Panc1 (cell line): ENCODE results near the gene PMS1. TPM values are rescaled to one million over a fixed set of nuclear protein-coding genes. Genes with fewer than 3 reads are reported as not detected.

Source experiments
- ATAC-seq: fragments of 200-7000 bp; cut with Tn5 transposase; 2 replicates; pipeline ENCODE4 v1.9.1; 2020; ENCODE audit warnings: mild to moderate bottlenecking, moderate library complexity
- BruUV-seq: library from RNA; stranded (reverse); fragments of 400-500 nt; replicated peaks from 2 replicates; lab custom pipeline; 2021; lab: Mats Ljungman, UMichigan
- CTCF ChIA-PET: fragments of 300-600 bp; sonication (Branson Sonifier 250); formaldehyde crosslinking; loops from one replicate; lab custom pipeline; 2022; ENCODE audit warnings: antibody characterized with exemption; lab: Charles Lee
- POLR2A ChIA-PET: fragments of 300-600 bp; sonication (Branson Sonifier 250); formaldehyde crosslinking; loops from one replicate; lab custom pipeline; 2022; ENCODE audit warnings: antibody characterized with exemption; lab: Charles Lee
- DNase-seq: peaks from one replicate; pipeline ENCODE4 v3.0.0-alpha.2; 2010; ENCODE audit warnings: low read depth, low spot score
- H3K27ac ChIP-seq: 2 replicates; pipeline ENCODE4 v1.5.1; 2011; ENCODE audit warnings: mild to moderate bottlenecking, low read length, inconsistent platforms
- H3K27me3 ChIP-seq: fragments of 200-500 bp; sonication (Bioruptor generic); 2 replicates; pipeline ENCODE4 v1.6.0; 2014; ENCODE audit warnings: low read length, inconsistent platforms; ENCODE audit not compliant: control insufficient read depth, insufficient read depth
- H3K36me3 ChIP-seq: fragments of 200-500 bp; sonication (Bioruptor generic); 2 replicates; pipeline ENCODE4 v1.5.1; 2014; ENCODE audit warnings: inconsistent platforms, mild to moderate bottlenecking, low read length, moderate library complexity; ENCODE audit not compliant: control insufficient read depth, insufficient read depth
- H3K4me1 ChIP-seq: 2 replicates; pipeline ENCODE4 v1.5.1; 2011; ENCODE audit warnings: inconsistent platforms, mild to moderate bottlenecking, low read length, moderate library complexity; ENCODE audit not compliant: control insufficient read depth, insufficient read depth
- H3K4me3 ChIP-seq, 2 experiments: 2 replicates each; pipeline ENCODE4 v1.5.1; 2011 to 2012; ENCODE audit warnings: low read depth in 2 of 2, low read length in 2 of 2, mild to moderate bottlenecking in 2 of 2, inconsistent platforms in 1 of 2, moderate library complexity in 1 of 2
- H3K9me3 ChIP-seq: fragments of 200-500 bp; sonication (Bioruptor generic); 2 replicates; pipeline ENCODE4 v1.5.1; 2014; ENCODE audit warnings: low read depth, mild to moderate bottlenecking, inconsistent platforms, low read length, moderate library complexity; ENCODE audit not compliant: control insufficient read depth, insufficient read depth
- CTCF ChIP-seq: fragments of 450-650 bp; IDR thresholded peaks from 2 replicates; pipeline ENCODE4 v1.5.1; 2017; ENCODE audit warnings: mild to moderate bottlenecking
- POLR2AphosphoS5 ChIP-seq: IDR thresholded peaks from 2 replicates; pipeline ENCODE4 v1.6.1; 2012; ENCODE audit warnings: mild to moderate bottlenecking, low read depth, low read length, moderate library complexity
- REST ChIP-seq, 2 experiments: IDR thresholded peaks; 2 replicates each; pipeline ENCODE4 v1.6.1; 2011 to 2012; ENCODE audit warnings: low read depth in 2 of 2, control low read depth in 1 of 2, low read length in 1 of 2, mild to moderate bottlenecking in 1 of 2, moderate library complexity in 1 of 2; ENCODE audit not compliant: insufficient read depth in 1 of 2
- SIN3A ChIP-seq: IDR thresholded peaks from 2 replicates; pipeline ENCODE4 v1.6.1; 2012; ENCODE audit warnings: low read depth, mild to moderate bottlenecking, low read length, moderate library complexity, borderline replicate concordance; ENCODE audit not compliant: insufficient read depth
- TCF7L2 ChIP-seq: IDR thresholded peaks from 2 replicates; pipeline ENCODE4 v1.6.1; 2011; ENCODE audit warnings: mild to moderate bottlenecking, low read depth, low read length, inconsistent platforms
- in situ Hi-C: cut with HindIII; loops from 2 replicates; pipeline ENCODE4 v1.10.0; 2016; ENCODE audit warnings: low sequenced_read_pairs, low pct_unique_long_range_greater_than_20kb
- intact Hi-C: fragments of 100-400 bp; cut with micrococcal nuclease; formaldehyde crosslinking; loops from one replicate; pipeline ENCODE4 v1.10.0; 2022; ENCODE audit not compliant: unreplicated experiment
- total RNA-seq: library from RNA; stranded (reverse); gene quantifications from one replicate; pipeline ENCODE4 v1.2.1, GENCODE V29; 2021; ENCODE audit not compliant: unreplicated experiment

The PMS1 gene
- total RNA-seq, 1 experiment from 2014 or later: 47.0 TPM

- CTCF ChIA-PET: no interaction called here
- POLR2A ChIA-PET: interaction anchor here (0.5 kb wide), 1 partner anchor 9 kb away, joined by 9 read pairs; no protein-coding TSS in a partner anchor
- in situ Hi-C loops: no loop called here
- DNase-seq (no peak), ATAC-seq (no peak)
- H3K9me3 ChIP-seq: no peaks in the 10 kb centered on the region
- intact Hi-C loops: no loop called here
- H3K4me3 ChIP-seq: no peak overlapping the region
- peak overlapping the region; percentile 83; the same call in 1 of the 2 replicates for H3K27ac ChIP-seq
- no peaks in the 10 kb centered on the region for H3K27me3 ChIP-seq
- no peak for TF ChIP-seq CTCF
- no peak for TF ChIP-seq POLR2AphosphoS5
- no peak for TF ChIP-seq REST (IDR thresholded peaks at IDR 0.05; ENCODE audit: insufficient read depth in 1 of 2, low read depth in 2 of 2, low read length in 1 of 2)
- TF ChIP-seq SIN3A: no peak
- no peak for TF ChIP-seq TCF7L2
- no TSS peak for BruUV-seq
- peaks cover 14% of the 10 kb centered on the region for H3K4me1 ChIP-seq
- no peaks in the 10 kb centered on the region for H3K36me3 ChIP-seq
Measured at GRCh38 chr2:189837326-189837725, 53.1 kb downstream of the PMS1 start.

GRCh38 chr2:189841019-189841418 lies 56.8 kb downstream of the PMS1 start:
- TF ChIP-seq POLR2AphosphoS5: no peak
- TF ChIP-seq SIN3A: no peak
- TF ChIP-seq TCF7L2: no peak
- TF ChIP-seq CTCF: no peak
- no peak for TF ChIP-seq REST (IDR thresholded peaks at IDR 0.05; ENCODE audit: insufficient read depth in 1 of 2, low read depth in 2 of 2, low read length in 1 of 2)
- Histone ChIP-seq H3K4me3 (no peak overlapping the region), H3K9me3 (no peaks in the 10 kb centered on the region), H3K36me3 (peaks cover 5% of the 10 kb centered on the region), H3K27ac (peak overlapping the region; percentile 37; the same call in 1 of the 2 replicates), H3K27me3 (no peaks in the 10 kb centered on the region), H3K4me1 (peaks cover 15% of the 10 kb centered on the region)
- POLR2A ChIA-PET: interaction anchor here (0.5 kb wide), 1 partner anchor 50 kb away, joined by 3 read pairs; no protein-coding TSS in a partner anchor
- BruUV-seq: no TSS peak
- intact Hi-C loops (no loop called here), in situ Hi-C loops (no loop called here)
- DNase-seq (no peak), ATAC-seq (no peak)
- CTCF ChIA-PET: no interaction called here
